B cell (primary cell): ENCODE data around the gene SLC35E1. TPM values are rescaled to one million over a fixed set of nuclear protein-coding genes. Genes with fewer than 3 reads are reported as not detected.

Source experiments
- ATAC-seq: fragments of 200-7000 bp; cut with Tn5 transposase; one replicate; pipeline ENCODE4 v1.10.0; 2021; ENCODE audit warnings: low read depth, mild to moderate bottlenecking, moderate number of reproducible peaks, moderate library complexity
- CTCF ChIA-PET: fragments of 350-600 bp; sonication (Branson Sonifier 250); formaldehyde crosslinking; loops from one replicate; lab custom pipeline; 2021; ENCODE audit warnings: antibody characterized with exemption, inconsistent platforms; lab: Charles Lee
- POLR2A ChIA-PET: fragments of 350-600 bp; sonication (Branson Sonifier 250); formaldehyde crosslinking; loops from one replicate; lab custom pipeline; 2021; ENCODE audit warnings: antibody characterized with exemption; lab: Charles Lee
- DNase-seq: peaks from one replicate; pipeline ENCODE4 v3.0.0; 2013
- H2AFZ ChIP-seq: 2 replicates; pipeline ENCODE4 v1.6.1; 2012; ENCODE audit warnings: mild to moderate bottlenecking, low read depth, low read length; ENCODE audit not compliant: insufficient read depth, poor library complexity, severe bottlenecking
- H3K27ac ChIP-seq, 2 donors: 1 replicate in 1 of 2; 2 replicates in 1 of 2; pipeline ENCODE4 v1.5.1; 2012 to 2013; ENCODE audit warnings: low read length in 2 of 2, mild to moderate bottlenecking in 2 of 2, moderate library complexity in 1 of 2
- H3K27me3 ChIP-seq, 4 experiments: fragments of 200-600 bp in 1 of 4; sonication (generic) in 1 of 4; replicated peaks in 1 of 4; 1 replicate in 2 of 4; 2 replicates in 2 of 4; pipeline versions ENCODE4 v1.6.1 to v1.7.0; 2013 to 2016; ENCODE audit warnings: low read length in 3 of 4, mild to moderate bottlenecking in 2 of 4, mixed read lengths in 1 of 4, moderate library complexity in 1 of 4; ENCODE audit not compliant: insufficient read depth in 4 of 4, control insufficient read depth in 3 of 4; ENCODE audit errors: control extremely low read depth in 1 of 4
- H3K36me3 ChIP-seq, 2 experiments: replicated peaks in 1 of 2; 1 replicate in 1 of 2; 2 replicates in 1 of 2; pipeline versions ENCODE4 v1.6.1 to v1.7.1; 2013; ENCODE audit warnings: low read length in 1 of 2; ENCODE audit not compliant: insufficient read depth in 2 of 2, control insufficient read depth in 1 of 2; ENCODE audit errors: control extremely low read depth in 1 of 2, extremely low read depth in 1 of 2
- H3K4me1 ChIP-seq, 2 donors: fragments of 200-600 bp in 1 of 2; sonication (generic) in 1 of 2; 1 replicate in 1 of 2; 2 replicates in 1 of 2; pipeline versions ENCODE4 v1.5.1 to v1.6.1; 2013 to 2017; ENCODE audit warnings: low read length in 2 of 2; ENCODE audit not compliant: control insufficient read depth in 2 of 2, insufficient read depth in 2 of 2
- H3K4me2 ChIP-seq: replicated peaks from 2 replicates; pipeline ENCODE3; 2012; ENCODE audit warnings: mild to moderate bottlenecking, low read depth, low read length; ENCODE audit not compliant: poor library complexity, severe bottlenecking
- H3K4me3 ChIP-seq, 5 experiments: fragments of 200-600 bp in 1 of 5; sonication (generic) in 1 of 5; 1 replicate in 3 of 5; 2 replicates in 2 of 5; pipeline versions ENCODE4 v1.5.1 to v1.7.0; 2011 to 2016; ENCODE audit warnings: low read length in 4 of 5, mild to moderate bottlenecking in 4 of 5, low read depth in 2 of 5, control low read depth in 1 of 5, moderate library complexity in 1 of 5; ENCODE audit not compliant: insufficient read depth in 1 of 5; ENCODE audit errors: control extremely low read depth in 1 of 5, extremely low read depth in 1 of 5
- H3K79me2 ChIP-seq: fragments of 200-600 bp; sonication (generic); one replicate; pipeline ENCODE4 v1.6.0; 2016; ENCODE audit warnings: low read length; ENCODE audit not compliant: control insufficient read depth, insufficient read depth
- H3K9ac ChIP-seq: fragments of 200-600 bp; sonication (generic); 2 replicates; pipeline ENCODE4 v1.6.1; 2017; ENCODE audit warnings: mild to moderate bottlenecking, low read length, moderate library complexity
- H3K9me3 ChIP-seq, 3 donors: one replicate each; pipeline versions ENCODE4 v1.6.1 to v1.7.1; 2013; ENCODE audit warnings: low read length in 2 of 3; ENCODE audit not compliant: control insufficient read depth in 2 of 3, insufficient read depth in 1 of 3; ENCODE audit errors: control extremely low read depth in 1 of 3
- H4K20me1 ChIP-seq: 2 replicates; pipeline ENCODE4 v1.6.0; 2012; ENCODE audit warnings: mild to moderate bottlenecking, low read length; ENCODE audit not compliant: insufficient read depth, control insufficient read depth, poor library complexity, severe bottlenecking
- H3K27ac Mint-ChIP-seq: one replicate; pipeline ENCODE4 v1.8.0; 2021; ENCODE audit warnings: mixed read lengths
- H3K27me3 Mint-ChIP-seq: one replicate; pipeline ENCODE4 v1.8.0; 2021; ENCODE audit warnings: mixed read lengths
- H3K4me1 Mint-ChIP-seq: one replicate; pipeline ENCODE4 v1.8.0; 2021; ENCODE audit warnings: mixed read lengths
- H3K4me3 Mint-ChIP-seq: one replicate; pipeline ENCODE4 v1.8.0; 2021; ENCODE audit warnings: mixed read lengths
- H3K9me3 Mint-ChIP-seq: one replicate; pipeline ENCODE4 v1.8.0; 2022; ENCODE audit warnings: mixed read lengths; ENCODE audit not compliant: insufficient read depth
- CTCF ChIP-seq: fragments of 200-600 bp; IDR thresholded peaks from one replicate; pipeline ENCODE4 v1.8.0; 2022; ENCODE audit warnings: antibody characterized with exemption, mild to moderate bottlenecking
- EZH2 ChIP-seq: IDR thresholded peaks from 2 replicates; pipeline ENCODE4 v1.6.1; 2012; ENCODE audit warnings: borderline replicate concordance, low read depth, mild to moderate bottlenecking, moderate library complexity, low read length; ENCODE audit not compliant: insufficient read depth, poor library complexity, severe bottlenecking
- WGBS: methylation state at CpG from one replicate; pipeline ENCODE4 v1.1.5; 2013; ENCODE audit warnings: missing lambda C conversion rate; ENCODE audit not compliant: insufficient coverage; 5-methylcytosine and 5-hydroxymethylcytosine counted together
- intact Hi-C: fragments of 100-400 bp; cut with micrococcal nuclease; formaldehyde crosslinking; loops from one replicate; pipeline ENCODE4 v1.10.0; 2022
- polyA plus RNA-seq: library from polyadenylated mRNA; depleted of rRNA; stranded (reverse); fragments of >200 nt; gene quantifications from 2 replicates; pipeline ENCODE4 v1.2.3, GENCODE V29; 2012
- small RNA-seq: library from RNA; depleted of rRNA; stranded (forward); fragments of <200 nt; gene quantifications from one replicate; pipeline ENCODE3, GENCODE V24; 2012; ENCODE audit warnings: low replicate concordance, low read depth; ENCODE audit not compliant: insufficient read length
- total RNA-seq, 2 donors: library from RNA; stranded (reverse); fragments of 120-200 nt in 1 of 2; gene quantifications; 1 replicate in 1 of 2; 2 replicates in 1 of 2; pipeline versions ENCODE4 v1.2.3 to v1.2.4, GENCODE V29; 2013 to 2022

Gene SLC35E1
- total and polyA plus RNA-seq, 2 donors (not counting 1 experiment from before 2014, with no cell fraction given): 23.4 to 46.8 TPM

DNA sequence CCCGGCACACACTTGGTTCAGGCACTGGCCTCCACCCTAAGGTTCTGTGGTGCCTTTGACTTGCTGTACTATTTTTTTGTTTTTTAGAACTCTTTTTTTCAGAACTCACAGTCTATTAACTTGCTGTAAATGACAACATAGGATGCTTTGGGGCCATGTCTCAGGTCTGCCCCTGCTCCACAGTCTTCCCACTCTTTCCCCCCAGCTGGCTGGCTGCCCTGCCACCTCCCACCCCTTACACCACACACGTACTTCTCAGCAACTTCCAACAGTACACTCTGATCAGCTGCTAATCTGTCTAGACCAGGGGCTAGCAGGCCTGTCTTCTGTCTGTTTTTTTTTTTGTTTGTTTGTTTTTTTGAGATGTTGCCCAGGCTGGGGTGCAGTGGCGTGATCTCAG, 67.9 kb downstream of the SLC35E1 start:
- H3K9ac ChIP-seq: no peak overlapping the region
- no peaks in the 10 kb centered on the region for H3K27me3 ChIP-seq
- no peaks in the 10 kb centered on the region for H3K27me3 Mint-ChIP-seq
- no peak overlapping the region for H2AFZ ChIP-seq
- no peak overlapping the region for H3K4me3 Mint-ChIP-seq
- ChIA-PET CTCF (no interaction called here), POLR2A (no interaction called here)
- no peaks in the 10 kb centered on the region for H3K4me1 ChIP-seq
- H3K79me2 ChIP-seq: peaks cover 4% of the 10 kb centered on the region
- no peaks in the 10 kb centered on the region for H3K4me1 Mint-ChIP-seq
- WGBS: 100% methylated on average over 1 of the region's 3 CpGs
- no peaks in the 10 kb centered on the region for H3K9me3 ChIP-seq
- no peak overlapping the region for H3K27ac ChIP-seq
- H3K27ac Mint-ChIP-seq: no peak overlapping the region
- no peaks in the 10 kb centered on the region for H3K9me3 Mint-ChIP-seq
- TF ChIP-seq CTCF: no peak
- no peak for TF ChIP-seq EZH2
- no peak overlapping the region for H3K4me3 ChIP-seq
- no peak for DNase-seq
- no peak overlapping the region for H3K4me2 ChIP-seq
- H4K20me1 ChIP-seq: no peaks in the 10 kb centered on the region
- ATAC-seq: no peak
- intact Hi-C loops: no loop called here
- H3K36me3 ChIP-seq: peaks cover 1 to 11% of the 10 kb centered on the region in 2 experiments

Small RNA genes within 50 kb of the gene (small RNA-seq; reads per million reads assigned to genes)
- not detected for gene RN7SL146P

Other genes starting within 250 kb of the SLC35E1 start
- 241 and 242 TPM in 2 replicates for gene KLF2, start 247.6 kb downstream of the SLC35E1 start, total RNA-seq
- gene KLF2, start 247.6 kb downstream of the SLC35E1 start, polyA plus RNA-seq: 3,249 and 3,965 TPM in 2 replicates
- 127 and 128 TPM in 2 replicates for gene EPS15L1, start 100.4 kb downstream of the SLC35E1 start, total RNA-seq
- 39.4 and 49.8 TPM in 2 replicates for gene EPS15L1, start 100.4 kb downstream of the SLC35E1 start, polyA plus RNA-seq
- 0.44 TPM in 1 of 2 replicates, not detected in the other for gene CALR3, start 76.2 kb downstream of the SLC35E1 start, total RNA-seq
- not detected in 2 replicates for gene CALR3, start 76.2 kb downstream of the SLC35E1 start, polyA plus RNA-seq
- gene C19orf44, start 76.0 kb downstream of the SLC35E1 start, total RNA-seq: 8.4 and 9.8 TPM in 2 replicates
- gene C19orf44, start 76.0 kb downstream of the SLC35E1 start, polyA plus RNA-seq: 2.6 and 4.9 TPM in 2 replicates
- 87.3 and 98.9 TPM in 2 replicates for gene CHERP, start 30.0 kb downstream of the SLC35E1 start, total RNA-seq
- 38.3 and 47.5 TPM in 2 replicates for gene CHERP, start 30.0 kb downstream of the SLC35E1 start, polyA plus RNA-seq
- 32.2 and 33.6 TPM in 2 replicates for gene MED26, start 55.8 kb upstream of the SLC35E1 start, total RNA-seq
- 15.6 and 21.0 TPM in 2 replicates for gene MED26, start 55.8 kb upstream of the SLC35E1 start, polyA plus RNA-seq
- 132 and 133 TPM in 2 replicates for gene SMIM7, start 87.7 kb upstream of the SLC35E1 start, total RNA-seq
- 54.7 and 67.1 TPM in 2 replicates for gene SMIM7, start 87.7 kb upstream of the SLC35E1 start, polyA plus RNA-seq
- 6.7 and 7.1 TPM in 2 replicates for gene TMEM38A, start 88.7 kb upstream of the SLC35E1 start, total RNA-seq
- gene TMEM38A, start 88.7 kb upstream of the SLC35E1 start, polyA plus RNA-seq: 5.7 and 6.2 TPM in 2 replicates
- gene NWD1, start 147.4 kb upstream of the SLC35E1 start, total RNA-seq: 0.07 and 0.12 TPM in 2 replicates
- gene NWD1, start 147.4 kb upstream of the SLC35E1 start, polyA plus RNA-seq: 0.06 and 0.13 TPM in 2 replicates